ENCODE results near the gene PIK3CB.

Gene PIK3CB

DNA sequence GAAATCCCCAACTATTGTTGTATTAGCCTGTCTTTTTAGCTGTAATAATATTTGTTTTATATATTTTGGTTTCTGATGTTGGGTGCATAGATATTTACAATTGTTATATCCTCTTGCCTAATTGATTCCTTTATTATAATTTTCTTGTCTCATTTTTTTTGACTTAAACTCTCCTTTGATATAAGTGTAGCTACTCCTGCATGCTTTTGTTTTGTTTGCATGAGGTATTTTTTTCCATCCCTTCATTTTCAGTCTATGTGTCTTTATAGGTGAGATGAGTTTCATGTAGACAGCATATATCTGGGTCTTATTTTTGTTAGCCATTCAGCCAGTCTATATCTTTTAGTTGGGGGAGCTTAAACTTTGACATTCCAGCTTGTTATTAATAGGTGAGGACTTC lies 188.7 kb downstream of the PIK3CB start:
- TF ChIP-seq, protein P1, sequence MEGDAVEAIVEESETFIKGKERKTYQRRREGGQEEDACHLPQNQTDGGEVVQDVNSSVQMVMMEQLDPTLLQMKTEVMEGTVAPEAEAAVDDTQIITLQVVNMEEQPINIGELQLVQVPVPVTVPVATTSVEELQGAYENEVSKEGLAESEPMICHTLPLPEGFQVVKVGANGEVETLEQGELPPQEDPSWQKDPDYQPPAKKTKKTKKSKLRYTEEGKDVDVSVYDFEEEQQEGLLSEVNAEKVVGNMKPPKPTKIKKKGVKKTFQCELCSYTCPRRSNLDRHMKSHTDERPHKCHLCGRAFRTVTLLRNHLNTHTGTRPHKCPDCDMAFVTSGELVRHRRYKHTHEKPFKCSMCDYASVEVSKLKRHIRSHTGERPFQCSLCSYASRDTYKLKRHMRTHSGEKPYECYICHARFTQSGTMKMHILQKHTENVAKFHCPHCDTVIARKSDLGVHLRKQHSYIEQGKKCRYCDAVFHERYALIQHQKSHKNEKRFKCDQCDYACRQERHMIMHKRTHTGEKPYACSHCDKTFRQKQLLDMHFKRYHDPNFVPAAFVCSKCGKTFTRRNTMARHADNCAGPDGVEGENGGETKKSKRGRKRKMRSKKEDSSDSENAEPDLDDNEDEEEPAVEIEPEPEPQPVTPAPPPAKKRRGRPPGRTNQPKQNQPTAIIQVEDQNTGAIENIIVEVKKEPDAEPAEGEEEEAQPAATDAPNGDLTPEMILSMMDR (conservative IDR thresholded peaks at IDR 0.05; ENCODE audit: low read depth, low read length) = no peak
- Histone ChIP-seq H3K9ac (no peak overlapping the region), H3K36me3 (ENCODE audit: insufficient read depth) (no peaks in the 10 kb centered on the region), H3K4me1 (ENCODE audit: low read depth, poor library complexity, severe bottlenecking) (no peaks in the 10 kb centered on the region), H2AFZ (ENCODE audit: low read depth) (no peak overlapping the region), H3K4me3 (IDR thresholded peaks at IDR 0.05; ENCODE audit: insufficient read depth, low read depth, low read length) (no peak overlapping the region), H3K79me2 (ENCODE audit: insufficient read depth, low read depth) (no peaks in the 10 kb centered on the region), H3K4me2 (no peak overlapping the region), H3K27ac (no peak overlapping the region), H4K20me1 (ENCODE audit: insufficient read depth) (no peaks in the 10 kb centered on the region), H3K27me3 (ENCODE audit: insufficient read depth, low read depth) (no peaks in the 10 kb centered on the region)

DNA sequence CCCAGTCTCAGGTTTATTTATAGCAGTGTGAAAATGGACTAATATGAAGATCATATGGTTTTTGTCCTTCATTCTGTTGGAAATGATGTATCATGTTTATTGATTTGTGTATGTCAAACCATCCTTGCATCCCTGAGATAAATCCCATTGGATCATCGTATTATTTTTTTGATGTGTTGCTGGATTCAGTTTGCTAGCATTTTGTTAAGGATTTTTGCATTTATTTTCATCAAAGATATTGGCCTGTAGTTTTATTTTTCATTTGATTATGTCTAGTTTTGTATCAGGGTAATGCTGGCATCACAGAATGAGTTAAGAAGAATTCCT lies 191.8 kb downstream of the PIK3CB start:
- no peaks in the 10 kb centered on the region for H3K79me2 ChIP-seq (ENCODE audit: insufficient read depth, low read depth)
- H4K20me1 ChIP-seq (ENCODE audit: insufficient read depth) = no peaks in the 10 kb centered on the region
- H3K4me2 ChIP-seq = no peak overlapping the region
- no peak overlapping the region for H3K27ac ChIP-seq
- no peaks in the 10 kb centered on the region for H3K36me3 ChIP-seq (ENCODE audit: insufficient read depth)
- no peak overlapping the region for H2AFZ ChIP-seq (ENCODE audit: low read depth)
- H3K9ac ChIP-seq = no peak overlapping the region
- no peaks in the 10 kb centered on the region for H3K4me1 ChIP-seq (ENCODE audit: low read depth, poor library complexity, severe bottlenecking)
- TF ChIP-seq, protein P1 (conservative IDR thresholded peaks at IDR 0.05; ENCODE audit: low read depth, low read length) = no peak
- no peak overlapping the region for H3K4me3 ChIP-seq (IDR thresholded peaks at IDR 0.05; ENCODE audit: insufficient read depth, low read depth, low read length)
- no peaks in the 10 kb centered on the region for H3K27me3 ChIP-seq (ENCODE audit: insufficient read depth, low read depth)

DNA sequence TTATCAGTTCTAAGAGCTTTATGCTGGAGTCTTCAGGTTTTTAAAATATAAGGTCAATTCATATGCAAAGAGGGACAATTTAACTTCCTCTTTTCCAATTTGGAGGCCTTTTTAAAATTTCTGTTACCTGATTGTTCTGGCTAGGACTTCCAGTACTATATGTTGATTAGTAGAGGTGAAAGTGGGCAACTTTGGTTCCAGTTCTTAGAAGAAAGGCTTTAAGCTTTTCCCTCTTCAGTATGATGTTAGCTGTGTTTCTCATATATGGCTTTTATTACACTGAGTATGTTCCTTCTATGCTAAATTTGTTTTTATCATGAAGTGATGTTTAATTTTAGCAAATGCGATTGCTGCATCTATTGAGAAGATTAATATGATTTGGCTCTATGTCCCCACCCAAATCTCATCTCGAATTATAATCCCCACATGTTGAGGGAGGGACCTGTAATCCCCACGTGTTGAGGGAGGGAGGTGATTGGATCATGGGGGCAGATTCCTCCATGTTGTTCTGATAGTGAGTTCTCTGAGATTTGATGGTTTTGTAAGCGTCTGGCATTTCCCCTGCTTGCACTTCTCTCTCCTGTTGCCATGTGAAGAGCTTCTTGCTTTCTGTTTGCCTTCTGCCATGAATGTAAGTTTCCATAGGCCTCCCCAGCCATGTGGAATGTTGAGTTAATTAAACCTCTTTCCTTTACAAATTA lies 192.4 kb downstream of the PIK3CB start:
- Histone ChIP-seq H3K4me2 (no peak overlapping the region), H3K79me2 (ENCODE audit: insufficient read depth, low read depth) (no peaks in the 10 kb centered on the region), H3K27ac (no peak overlapping the region), H3K27me3 (ENCODE audit: insufficient read depth, low read depth) (no peaks in the 10 kb centered on the region), H4K20me1 (ENCODE audit: insufficient read depth) (no peaks in the 10 kb centered on the region), H3K9ac (no peak overlapping the region), H2AFZ (ENCODE audit: low read depth) (no peak overlapping the region), H3K4me1 (ENCODE audit: low read depth, poor library complexity, severe bottlenecking) (no peaks in the 10 kb centered on the region), H3K4me3 (IDR thresholded peaks at IDR 0.05; ENCODE audit: insufficient read depth, low read depth, low read length) (no peak overlapping the region), H3K36me3 (ENCODE audit: insufficient read depth) (no peaks in the 10 kb centered on the region)
- TF ChIP-seq, protein P1 (conservative IDR thresholded peaks at IDR 0.05; ENCODE audit: low read depth, low read length) = no peak

DNA sequence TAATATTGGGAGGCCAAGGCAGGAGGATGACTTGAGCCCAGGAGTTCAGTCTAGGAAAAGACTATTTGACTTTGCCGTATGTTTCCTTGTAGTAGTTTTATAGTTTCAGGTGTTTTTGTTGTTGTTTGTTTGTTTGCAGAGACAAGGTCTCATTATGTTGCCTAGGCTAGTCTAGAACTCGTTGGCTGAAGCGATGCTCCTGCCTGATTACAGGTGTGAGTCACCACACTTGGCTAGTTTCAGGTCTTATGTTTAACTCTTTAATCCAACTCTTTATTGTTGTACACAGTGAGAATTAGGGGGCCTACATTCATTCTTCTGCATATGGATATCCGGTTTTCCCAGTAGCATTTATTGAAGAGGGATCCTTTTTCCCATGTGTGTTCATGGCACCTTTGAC lies 194.2 kb downstream of the PIK3CB start:
- no peak overlapping the region for H3K9ac ChIP-seq
- H3K4me2 ChIP-seq = no peak overlapping the region
- H3K27me3 ChIP-seq (ENCODE audit: insufficient read depth, low read depth) = no peaks in the 10 kb centered on the region
- H3K79me2 ChIP-seq (ENCODE audit: insufficient read depth, low read depth) = no peaks in the 10 kb centered on the region
- no peak overlapping the region for H3K4me3 ChIP-seq (IDR thresholded peaks at IDR 0.05; ENCODE audit: insufficient read depth, low read depth, low read length)
- no peak overlapping the region for H3K27ac ChIP-seq
- TF ChIP-seq, protein P1 (conservative IDR thresholded peaks at IDR 0.05; ENCODE audit: low read depth, low read length) = no peak
- H2AFZ ChIP-seq (ENCODE audit: low read depth) = no peak overlapping the region
- H3K4me1 ChIP-seq (ENCODE audit: low read depth, poor library complexity, severe bottlenecking) = no peaks in the 10 kb centered on the region
- no peaks in the 10 kb centered on the region for H3K36me3 ChIP-seq (ENCODE audit: insufficient read depth)
- no peaks in the 10 kb centered on the region for H4K20me1 ChIP-seq (ENCODE audit: insufficient read depth)

Data from KMS-11 (cell line).